Ectodermal cell (in vitro differentiated cells): ENCODE measurements around the gene LYRM4.

ENCODE experiments used
- H3K27ac ChIP-seq: 2 replicates; pipeline ENCODE4 v1.7.0; 2013; ENCODE audit warnings: mild to moderate bottlenecking, low read depth, low read length; ENCODE audit not compliant: insufficient read depth, poor library complexity, severe bottlenecking
- H3K27me3 ChIP-seq: 2 replicates; pipeline ENCODE4 v1.7.0; 2013; ENCODE audit warnings: mild to moderate bottlenecking, low read length; ENCODE audit not compliant: insufficient read depth, control insufficient read depth, poor library complexity, severe bottlenecking
- H3K36me3 ChIP-seq: one replicate; pipeline ENCODE4 v1.7.0; 2013; ENCODE audit warnings: low read length; ENCODE audit not compliant: control insufficient read depth, insufficient read depth
- H3K4me1 ChIP-seq: one replicate; pipeline ENCODE4 v1.7.0; 2013; ENCODE audit warnings: low read length; ENCODE audit not compliant: control insufficient read depth, insufficient read depth
- H3K4me3 ChIP-seq: 2 replicates; pipeline ENCODE4 v1.7.0; 2013; ENCODE audit warnings: low read depth, low read length, control low read depth; ENCODE audit not compliant: insufficient read depth
- H3K9me3 ChIP-seq: 2 replicates; pipeline ENCODE4 v1.7.0; 2013; ENCODE audit warnings: mild to moderate bottlenecking, low read length, moderate library complexity; ENCODE audit not compliant: control insufficient read depth
- WGBS, 2 experiments: methylation state at CpG; one replicate each; pipeline ENCODE4 v1.1.7; 2013; ENCODE audit warnings: missing lambda C conversion rate in 2 of 2; 5-methylcytosine and 5-hydroxymethylcytosine counted together

Gene LYRM4

DNA sequence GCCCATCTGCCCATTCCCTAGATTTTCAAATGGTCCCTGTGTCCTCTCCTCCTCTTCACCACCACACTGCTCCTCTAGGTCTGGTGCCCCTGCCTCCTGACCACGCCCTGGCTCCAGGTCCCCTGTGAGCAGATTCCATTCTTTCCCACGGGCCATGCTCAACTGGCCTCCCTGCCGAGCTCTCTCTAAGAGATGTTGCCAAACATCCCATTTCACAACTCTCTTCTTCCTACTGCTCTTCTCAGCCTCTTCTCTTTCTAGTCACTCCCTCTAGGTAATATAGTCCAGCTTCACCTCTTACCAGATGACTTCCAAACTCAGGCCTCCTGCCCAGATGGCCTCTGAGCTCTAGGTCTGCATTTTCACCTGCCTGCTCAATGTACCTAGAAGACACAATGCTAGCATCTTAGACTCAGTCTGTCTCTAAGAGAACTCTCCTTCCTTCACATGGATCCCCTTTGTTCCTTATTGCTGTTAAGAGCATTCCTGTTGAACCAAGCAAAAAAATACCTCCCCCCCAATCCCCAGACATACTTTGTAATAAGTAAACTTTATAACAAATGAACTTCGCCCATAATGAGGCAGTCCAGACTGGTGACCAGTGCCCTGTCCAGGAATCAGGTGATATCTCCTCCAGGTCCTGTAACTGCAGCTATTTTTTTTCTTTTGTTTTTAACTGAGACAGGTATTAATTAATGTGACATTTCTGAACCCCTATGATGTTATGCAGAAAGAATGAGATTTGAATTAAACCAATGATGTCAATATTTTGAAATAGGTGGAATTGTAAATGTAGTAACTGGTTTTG lies 79.0 kb downstream of the LYRM4 start:
- no peak overlapping the region for H3K4me3 ChIP-seq
- no peak overlapping the region for H3K27ac ChIP-seq
- no peaks in the 10 kb centered on the region for H3K27me3 ChIP-seq
- 80% methylated on average over 4 of the region's 4 CpGs for WGBS, 2 experiments
- H3K9me3 ChIP-seq: no peaks in the 10 kb centered on the region
- no peaks in the 10 kb centered on the region for H3K36me3 ChIP-seq
- peaks cover 4% of the 10 kb centered on the region for H3K4me1 ChIP-seq

DNA sequence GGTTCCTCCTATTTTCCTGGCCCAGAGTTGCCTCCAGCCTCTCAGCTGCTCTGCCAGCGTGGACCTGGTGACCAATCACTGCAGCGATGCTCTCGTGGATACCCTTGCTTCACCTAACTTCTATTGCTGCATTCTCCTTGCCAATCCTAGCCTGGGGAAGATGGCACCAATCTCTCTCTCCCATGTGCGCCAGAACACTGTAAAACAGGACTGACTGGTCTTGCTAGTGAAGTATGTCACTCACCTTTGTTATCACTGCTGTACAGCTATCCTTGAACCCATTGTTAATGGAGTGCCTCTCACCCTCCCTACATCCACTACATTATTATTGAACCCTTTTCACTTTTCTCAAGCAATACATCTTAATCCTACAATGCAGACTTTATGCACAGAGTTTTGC lies 80.1 kb downstream of the LYRM4 start:
- Histone ChIP-seq H3K4me3 (no peak overlapping the region), H3K9me3 (no peaks in the 10 kb centered on the region), H3K36me3 (no peaks in the 10 kb centered on the region), H3K27me3 (no peaks in the 10 kb centered on the region), H3K4me1 (peaks cover 4% of the 10 kb centered on the region), H3K27ac (no peak overlapping the region)
- WGBS, 2 experiments: 96 to 97% methylated on average over 4 of the region's 4 CpGs

- no peaks in the 10 kb centered on the region for H3K27me3 ChIP-seq
- H3K4me1 ChIP-seq: peaks cover 4% of the 10 kb centered on the region
- H3K27ac ChIP-seq: no peak overlapping the region
- no peaks in the 10 kb centered on the region for H3K9me3 ChIP-seq
- no peaks in the 10 kb centered on the region for H3K36me3 ChIP-seq
- no peak overlapping the region for H3K4me3 ChIP-seq
- 93 to 95% methylated on average over 5 of the region's 5 CpGs for WGBS, 2 experiments
Observed at GRCh38 chr6:5179917-5180316, 80.8 kb downstream of the LYRM4 start.

- Histone ChIP-seq H3K27ac (no peak overlapping the region), H3K4me1 (peaks cover 10% of the 10 kb centered on the region), H3K9me3 (no peaks in the 10 kb centered on the region), H3K36me3 (no peaks in the 10 kb centered on the region), H3K27me3 (no peaks in the 10 kb centered on the region), H3K4me3 (no peak overlapping the region)
- 96% methylated on average over 2 of the region's 2 CpGs; no CpG with 5 or more reads in 1 of the 2 experiments for WGBS, 2 experiments
Observed at GRCh38 chr6:5178806-5179205, 81.9 kb downstream of the LYRM4 start.

DNA sequence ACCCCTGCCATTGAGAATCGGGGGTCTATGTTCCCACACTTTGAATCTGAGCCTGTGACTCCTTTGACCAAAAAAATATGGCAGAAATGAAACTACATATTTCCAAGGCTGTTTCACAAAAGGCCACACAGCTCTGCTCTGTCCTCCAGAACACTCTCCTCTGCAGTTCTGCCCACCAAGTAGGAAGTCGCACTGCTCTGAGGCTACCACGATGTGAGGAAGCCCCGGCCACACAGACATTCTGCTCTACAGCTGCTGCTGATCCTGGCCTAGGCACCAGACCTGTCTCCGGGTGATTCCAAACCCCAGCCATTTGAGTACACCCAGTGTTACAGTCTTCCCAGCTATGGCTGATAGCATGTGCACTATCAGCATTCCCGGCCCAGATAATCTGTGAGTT lies 85.1 kb downstream of the LYRM4 start:
- H3K27ac ChIP-seq: no peak overlapping the region
- H3K27me3 ChIP-seq: no peaks in the 10 kb centered on the region
- 94 to 95% methylated on average over 6 of the region's 6 CpGs for WGBS, 2 experiments
- H3K9me3 ChIP-seq: no peaks in the 10 kb centered on the region
- no peak overlapping the region for H3K4me3 ChIP-seq
- H3K36me3 ChIP-seq: no peaks in the 10 kb centered on the region
- H3K4me1 ChIP-seq: peaks cover 23% of the 10 kb centered on the region

DNA sequence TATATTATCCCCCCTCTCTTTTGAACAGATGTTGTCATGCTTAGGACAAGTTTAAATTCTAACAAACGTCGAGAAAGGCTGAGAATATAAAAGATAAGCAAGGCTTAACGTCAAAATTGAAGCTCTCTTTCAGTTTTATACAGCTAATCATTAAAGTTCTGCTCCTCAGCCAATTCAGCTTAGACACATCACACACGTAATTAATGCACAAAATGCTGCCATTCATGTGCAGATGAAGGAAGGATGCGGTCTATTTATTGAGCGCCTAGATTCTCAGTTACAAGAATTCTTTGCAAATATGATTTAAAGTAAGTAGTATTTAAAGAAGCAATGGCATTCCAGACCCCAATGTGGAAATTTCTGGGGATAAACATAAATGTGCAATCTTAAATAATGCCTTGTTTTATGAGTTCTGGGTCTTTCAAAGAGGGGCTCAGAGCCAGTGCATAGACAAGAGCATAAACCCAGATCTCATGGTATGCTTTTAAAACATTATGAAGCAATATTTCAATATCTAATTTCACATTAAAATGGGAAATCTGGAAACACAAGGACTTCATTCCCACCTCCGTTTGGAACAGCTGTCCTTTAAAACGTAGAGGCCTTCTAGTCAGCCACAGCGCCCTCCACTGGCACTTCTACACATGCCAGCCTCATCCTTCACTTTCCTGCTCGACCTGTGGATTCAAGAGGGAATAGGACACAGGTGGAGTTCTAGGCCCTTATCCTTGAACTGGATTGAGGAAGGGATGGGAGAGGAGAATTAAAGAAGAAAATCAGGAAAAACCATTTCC lies 85.8 kb downstream of the LYRM4 start:
- peaks cover 23% of the 10 kb centered on the region for H3K4me1 ChIP-seq
- H3K36me3 ChIP-seq: no peaks in the 10 kb centered on the region
- 60 to 63% methylated on average over 9 to 10 of the region's 10 CpGs for WGBS, 2 experiments
- H3K27me3 ChIP-seq: no peaks in the 10 kb centered on the region
- no peak overlapping the region for H3K27ac ChIP-seq
- no peak overlapping the region for H3K4me3 ChIP-seq
- no peaks in the 10 kb centered on the region for H3K9me3 ChIP-seq

GRCh38 chr6:5174244-5174643 lies 86.5 kb downstream of the LYRM4 start:
- H3K9me3 ChIP-seq: no peaks in the 10 kb centered on the region
- 79 to 86% methylated on average over 6 of the region's 6 CpGs for WGBS, 2 experiments
- H3K4me1 ChIP-seq: peaks cover 23% of the 10 kb centered on the region
- no peak overlapping the region for H3K4me3 ChIP-seq
- no peaks in the 10 kb centered on the region for H3K36me3 ChIP-seq
- H3K27ac ChIP-seq: no peak overlapping the region
- no peaks in the 10 kb centered on the region for H3K27me3 ChIP-seq

GRCh38 chr6:5173810-5174209 lies 86.9 kb downstream of the LYRM4 start:
- no peak overlapping the region for H3K27ac ChIP-seq

DNA sequence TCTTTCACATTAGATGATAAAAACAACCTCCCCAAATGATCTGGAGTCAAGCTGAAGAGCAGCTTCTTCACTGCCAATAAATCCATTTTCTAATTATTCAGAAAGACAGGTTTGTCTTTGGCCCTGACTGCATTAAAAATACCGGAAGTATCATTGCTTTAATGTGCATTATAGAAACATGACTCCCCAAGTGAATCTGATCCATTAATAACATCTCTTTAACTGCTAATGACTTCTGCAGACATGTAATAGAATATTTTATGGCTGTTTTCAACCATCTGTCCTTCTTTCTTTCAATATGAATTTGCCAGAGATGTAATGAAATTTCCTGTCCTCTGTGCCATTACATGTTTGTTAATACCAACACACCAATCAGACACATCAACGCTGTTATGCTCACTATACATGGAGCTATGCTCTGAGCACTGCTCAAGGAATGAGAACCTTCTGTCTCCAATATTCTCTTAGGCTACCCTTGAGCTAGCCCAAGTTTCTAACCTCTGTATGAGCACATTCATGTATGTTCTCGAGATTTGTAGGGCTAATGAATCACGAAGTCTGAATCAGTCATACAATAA lies 87.8 kb downstream of the LYRM4 start:
- no peaks in the 10 kb centered on the region for H3K27me3 ChIP-seq
- no peak overlapping the region for H3K4me3 ChIP-seq
- no peak overlapping the region for H3K27ac ChIP-seq
- WGBS, 2 experiments: 99 to 100% methylated on average over 4 of the region's 4 CpGs
- H3K9me3 ChIP-seq: no peaks in the 10 kb centered on the region
- H3K4me1 ChIP-seq: peaks cover 23% of the 10 kb centered on the region
- no peaks in the 10 kb centered on the region for H3K36me3 ChIP-seq

More at GRCh38 chr6:5173810-5174209, 86.9 kb downstream of the LYRM4 start:
- Histone ChIP-seq H3K36me3 (no peaks in the 10 kb centered on the region), H3K27me3 (no peaks in the 10 kb centered on the region), H3K4me1 (peaks cover 23% of the 10 kb centered on the region), H3K9me3 (no peaks in the 10 kb centered on the region), H3K4me3 (no peak overlapping the region)
- 88 to 93% methylated on average over 3 of the region's 3 CpGs for WGBS, 2 experiments

DNA sequence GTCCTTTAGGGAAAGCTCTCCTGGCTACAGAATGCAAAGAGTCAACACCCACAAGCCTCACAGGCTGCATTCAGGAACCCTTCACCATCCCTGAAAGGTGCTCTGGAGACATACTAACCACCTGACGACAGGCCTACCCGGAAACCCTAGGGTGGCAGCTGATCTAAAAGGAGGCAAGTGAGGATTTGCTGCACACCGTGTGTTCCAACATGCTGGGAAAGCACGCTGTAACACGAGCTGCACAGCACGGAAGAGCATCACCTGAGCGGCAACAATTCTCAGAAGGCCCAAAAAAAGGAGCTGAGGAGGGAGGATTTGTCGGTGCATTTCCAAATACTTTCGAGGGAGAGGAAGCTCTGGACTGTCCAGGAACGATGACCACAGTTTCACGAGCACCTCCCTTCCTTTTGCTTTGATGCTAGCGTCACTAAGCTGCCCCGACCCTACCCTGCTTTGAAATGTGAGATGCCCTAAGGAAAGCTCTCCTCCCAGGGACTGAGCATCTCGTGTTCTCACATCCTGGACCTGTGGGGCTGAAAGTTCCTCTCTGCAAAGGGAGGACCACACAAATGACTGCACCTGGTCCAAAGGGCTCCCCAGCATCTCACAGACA lies 88.6 kb downstream of the LYRM4 start:
- Histone ChIP-seq H3K4me1 (peaks cover 23% of the 10 kb centered on the region), H3K27ac (no peak overlapping the region), H3K36me3 (no peaks in the 10 kb centered on the region), H3K9me3 (no peaks in the 10 kb centered on the region), H3K27me3 (no peaks in the 10 kb centered on the region), H3K4me3 (no peak overlapping the region)
- 69 to 72% methylated on average over 14 of the region's 14 CpGs for whole genome bisulfite sequencing, 2 experiments
